Muscle of arm (tissue), 12 donors: ENCODE results near the gene P2RY8. TPM values are rescaled to one million over a fixed set of nuclear protein-coding genes. Genes with fewer than 3 reads are reported as not detected.
A peak's percentile ranks its signal among the peaks of the same experiment; 100 is the strongest.
"Not testable (repeated sequence)": the region's sequence is repeated elsewhere in the genome, so short reads cannot be mapped to it uniquely, and the experiment has no call there.

Source experiments
- DNase-seq: peaks from one replicate; pipeline ENCODE4 v3.0.0-alpha.2; 2013
- polyA plus RNA-seq, 12 donors: library from polyadenylated mRNA; unstranded; fragments of 120-200 nt; gene quantifications; one replicate each; pipeline ENCODE4 v1.2.1, GENCODE V29; 2013; ENCODE audit not compliant: insufficient read length in 12 of 12

The P2RY8 gene
- polyA plus RNA-seq, 12 donors = 0.31 to 2.5 (median 0.92) TPM; not detected in 2

DNA sequence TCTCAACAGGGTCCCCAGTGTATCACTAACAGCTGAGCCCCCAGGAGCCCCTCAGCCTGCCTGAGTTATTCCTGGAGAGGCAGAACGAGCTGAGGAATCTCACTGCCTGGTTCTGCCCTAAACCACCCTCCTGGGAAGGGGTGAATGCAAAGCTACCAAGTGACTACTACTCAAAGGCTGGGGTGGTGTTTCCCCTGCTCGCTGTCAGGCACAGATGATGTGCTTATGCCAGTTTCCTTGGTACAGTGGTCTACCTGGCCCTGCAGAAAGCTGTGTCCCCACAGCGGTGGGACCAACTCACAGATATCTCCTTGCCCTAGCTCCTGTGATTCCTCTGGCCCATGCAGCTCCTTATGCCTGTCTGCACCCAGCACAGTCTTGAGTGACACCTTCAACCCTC lies 48.8 kb downstream of the P2RY8 start:
- DNase-seq = no peak

DNA sequence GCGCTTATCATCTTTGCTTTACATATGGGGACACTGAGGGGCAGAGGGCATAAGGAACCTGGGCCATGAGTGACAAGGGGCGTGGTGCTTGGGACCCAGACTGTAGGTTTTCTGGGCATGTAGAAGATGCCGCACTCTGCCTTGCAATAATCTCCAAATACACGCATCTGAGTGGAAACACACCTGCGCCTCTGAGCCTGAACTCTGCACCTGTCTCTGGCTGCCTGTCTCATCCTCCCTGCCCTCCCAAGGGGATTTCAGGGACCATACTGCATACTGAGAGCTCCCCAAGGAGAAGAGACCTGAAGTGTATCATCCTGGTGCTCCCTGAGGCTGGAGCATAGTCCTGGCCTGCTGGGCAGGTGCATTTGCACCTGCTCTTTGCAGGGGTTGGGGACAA lies 49.6 kb downstream of the P2RY8 start:
- DNase-seq = no peak

DNA sequence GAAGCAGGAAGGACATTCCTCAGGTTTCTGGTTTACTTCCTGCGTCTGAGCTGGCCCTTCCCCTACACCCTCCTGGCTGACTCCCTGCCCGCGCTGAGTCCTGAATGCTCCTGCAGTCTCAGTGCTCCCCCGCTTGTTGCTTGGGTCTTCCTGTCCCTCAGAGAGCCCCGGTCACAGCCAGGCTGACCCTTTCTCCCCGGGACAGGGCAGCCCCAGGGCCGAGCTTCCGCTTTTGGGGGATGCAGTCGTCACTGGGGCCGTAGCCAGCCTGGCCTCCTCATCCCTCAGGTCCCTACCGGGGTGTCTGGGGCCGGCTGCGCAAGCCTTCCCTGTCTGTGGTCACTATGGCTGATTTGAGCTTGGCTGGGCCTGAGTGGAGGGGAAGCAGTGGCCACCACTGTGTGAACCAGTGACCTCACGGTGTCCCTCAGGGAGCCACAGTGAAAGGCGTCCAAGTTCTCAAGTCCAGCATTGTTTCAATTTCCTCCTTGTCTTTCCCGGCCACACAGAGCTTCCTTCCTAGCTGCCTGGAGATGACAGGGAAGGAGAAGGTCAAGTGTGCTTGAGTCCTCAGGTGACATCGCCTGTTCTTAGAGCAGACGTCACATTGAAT lies 50.1 kb downstream of the P2RY8 start:
- no peak for DNase-seq

DNA sequence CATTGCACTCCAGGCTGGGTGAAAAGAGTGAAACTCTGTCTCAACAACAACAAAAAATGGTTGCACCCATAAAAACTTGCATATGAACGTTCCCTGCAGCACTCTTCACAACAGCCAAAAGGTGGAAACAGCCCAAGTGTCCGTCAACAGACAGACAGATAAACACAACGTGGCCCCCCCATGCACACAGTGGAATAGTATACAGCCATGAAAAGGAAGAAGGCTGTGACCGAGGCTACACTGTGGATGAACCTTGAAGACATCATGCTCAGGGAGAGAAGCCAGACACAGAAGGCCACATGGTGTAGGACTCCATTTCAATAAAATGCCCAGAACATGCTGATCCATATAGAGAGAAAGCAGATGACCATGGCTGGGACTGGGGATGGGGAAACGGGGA lies 50.8 kb downstream of the P2RY8 start:
- no peak for DNase-seq

DNA sequence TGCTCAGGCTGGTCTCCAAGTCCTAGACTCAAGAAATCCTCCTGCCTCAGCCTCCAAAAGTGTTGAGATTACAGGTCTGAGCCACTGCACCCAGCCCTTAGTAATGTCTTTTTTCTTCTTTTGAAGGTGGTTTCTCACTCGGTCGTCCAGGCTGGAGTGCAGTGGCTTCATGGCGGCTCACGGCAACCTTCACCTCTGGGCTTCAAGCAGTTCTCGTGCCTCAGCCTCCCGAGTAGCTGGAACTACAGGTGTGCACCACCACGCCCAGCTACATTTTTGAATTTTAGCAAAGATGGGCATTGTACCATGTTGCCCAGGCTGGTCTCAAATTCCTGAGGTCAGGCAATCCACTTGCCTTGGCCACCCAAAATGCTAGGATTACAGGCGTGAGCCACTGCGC lies 52.0 kb downstream of the P2RY8 start:
- DNase-seq = no peak

DNA sequence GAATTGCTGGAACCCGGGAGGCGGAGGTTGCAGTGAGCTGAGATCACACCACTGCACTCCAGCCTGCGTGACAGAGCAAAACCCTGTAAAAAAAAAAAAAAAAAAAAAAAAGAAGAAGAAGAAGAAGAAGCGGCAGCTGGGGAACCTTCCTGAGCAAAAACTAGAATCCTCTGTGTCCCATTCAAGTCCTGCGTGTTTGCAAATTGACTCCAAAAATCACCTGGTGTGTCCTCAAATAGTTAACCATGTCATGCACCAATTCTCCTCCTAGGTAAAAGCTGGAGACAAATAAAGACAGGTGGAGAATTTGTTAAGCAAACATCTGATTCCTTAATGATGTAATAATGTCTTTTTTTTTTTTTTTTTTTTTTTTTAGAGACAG lies 52.4 kb downstream of the P2RY8 start:
- DNase-seq = no peak

DNA sequence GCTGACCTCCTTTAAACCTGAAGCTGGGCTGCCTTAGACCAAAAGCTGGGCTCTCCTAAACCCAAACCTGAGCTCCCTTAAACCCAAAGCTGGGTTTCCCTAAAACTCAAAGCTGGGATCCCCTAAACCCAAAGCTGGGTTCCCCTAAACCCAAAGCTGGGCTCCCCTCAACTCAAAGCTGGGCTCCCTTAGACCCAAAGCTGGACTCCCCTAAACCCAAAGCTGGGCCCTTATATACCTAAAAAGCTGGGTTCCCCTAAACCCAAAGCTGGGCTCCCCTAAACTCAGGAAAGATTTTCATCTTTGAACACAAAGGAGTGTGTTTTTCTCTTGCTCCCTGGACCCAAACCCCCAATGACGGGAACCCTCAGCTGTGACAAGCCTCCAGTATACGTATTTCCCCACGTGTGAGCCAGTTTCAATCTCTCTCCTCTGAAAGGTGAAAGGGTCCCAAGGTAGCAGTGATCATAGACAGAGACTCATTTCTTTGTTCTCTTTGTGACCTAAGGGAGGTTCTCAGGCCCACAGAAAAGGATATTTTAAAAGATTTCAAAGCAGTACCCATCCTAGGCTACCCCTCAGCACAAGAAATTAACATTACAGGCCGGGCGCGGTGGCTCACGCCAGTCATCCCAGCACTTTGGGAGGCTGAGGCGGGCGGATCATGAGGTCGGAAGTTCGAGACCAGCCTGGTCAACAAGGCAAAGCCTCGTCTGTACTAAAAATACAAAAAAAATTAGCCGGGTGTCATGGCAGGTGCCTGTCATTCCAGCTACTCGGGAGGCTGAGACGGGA lies 52.9 kb downstream of the P2RY8 start:
- DNase-seq = no peak

DNA sequence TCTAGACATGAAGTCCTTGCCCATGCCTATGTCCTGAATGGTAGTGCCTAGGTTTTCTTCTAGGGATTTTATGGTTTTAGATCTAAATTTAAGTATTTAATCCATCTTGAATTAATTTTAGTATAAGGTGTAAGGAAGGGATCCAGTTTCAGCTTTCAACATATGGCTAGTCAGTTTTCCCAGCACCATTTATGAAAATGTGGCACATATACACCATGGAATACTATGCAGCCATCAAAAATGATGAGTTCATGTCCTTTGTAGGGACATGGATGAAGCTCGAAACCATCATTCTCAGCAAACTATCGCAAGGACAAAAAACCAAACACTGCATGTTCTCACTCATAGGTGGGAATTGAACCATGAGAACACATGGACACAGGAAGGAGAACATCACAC lies 54.5 kb downstream of the P2RY8 start:
- not testable (repeated sequence) for DNase-seq

DNA sequence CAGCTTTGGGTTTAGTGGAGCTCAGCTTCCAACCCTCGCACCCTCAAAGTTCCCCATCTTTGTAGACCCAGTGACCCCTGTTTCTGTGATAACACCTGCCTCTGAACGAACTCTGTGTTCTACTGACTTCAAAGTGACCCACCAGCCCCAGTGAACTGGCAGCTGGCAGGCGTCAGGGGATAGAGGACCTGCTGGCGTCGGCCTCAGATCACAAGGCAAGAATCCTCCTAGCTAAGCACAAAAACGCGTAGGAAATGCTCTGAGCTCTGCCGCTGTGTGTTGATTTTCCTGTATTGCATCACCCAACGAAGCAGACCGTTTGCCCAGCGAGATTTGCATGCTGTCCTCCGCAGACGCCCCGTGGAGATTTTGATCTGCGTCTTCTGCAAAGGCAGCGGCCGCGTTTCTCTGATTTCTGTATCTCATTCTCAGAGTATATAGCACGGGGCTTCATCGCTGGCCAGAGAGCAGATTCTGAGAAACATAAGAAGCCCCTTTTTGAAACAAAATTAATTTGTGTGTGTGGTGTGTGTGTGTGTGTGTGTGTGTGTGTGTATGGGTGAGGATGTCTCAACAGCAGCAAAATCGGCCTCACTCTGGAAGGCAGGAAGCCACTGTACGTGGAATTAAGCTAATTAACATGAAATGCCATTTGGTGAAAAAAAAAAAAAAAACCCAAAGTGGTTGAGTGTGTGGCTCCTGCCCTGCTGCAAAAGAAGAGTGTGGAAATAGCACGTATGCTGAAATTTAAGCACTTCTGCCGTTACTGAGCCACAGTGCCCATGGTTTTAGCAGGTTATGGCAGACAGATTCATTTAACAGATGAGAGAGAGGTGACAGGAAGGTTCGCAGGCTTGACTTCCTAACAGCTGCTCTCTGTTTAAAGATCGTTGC lies 55.1 kb downstream of the P2RY8 start:
- DNase-seq = peak; percentile 47

DNA sequence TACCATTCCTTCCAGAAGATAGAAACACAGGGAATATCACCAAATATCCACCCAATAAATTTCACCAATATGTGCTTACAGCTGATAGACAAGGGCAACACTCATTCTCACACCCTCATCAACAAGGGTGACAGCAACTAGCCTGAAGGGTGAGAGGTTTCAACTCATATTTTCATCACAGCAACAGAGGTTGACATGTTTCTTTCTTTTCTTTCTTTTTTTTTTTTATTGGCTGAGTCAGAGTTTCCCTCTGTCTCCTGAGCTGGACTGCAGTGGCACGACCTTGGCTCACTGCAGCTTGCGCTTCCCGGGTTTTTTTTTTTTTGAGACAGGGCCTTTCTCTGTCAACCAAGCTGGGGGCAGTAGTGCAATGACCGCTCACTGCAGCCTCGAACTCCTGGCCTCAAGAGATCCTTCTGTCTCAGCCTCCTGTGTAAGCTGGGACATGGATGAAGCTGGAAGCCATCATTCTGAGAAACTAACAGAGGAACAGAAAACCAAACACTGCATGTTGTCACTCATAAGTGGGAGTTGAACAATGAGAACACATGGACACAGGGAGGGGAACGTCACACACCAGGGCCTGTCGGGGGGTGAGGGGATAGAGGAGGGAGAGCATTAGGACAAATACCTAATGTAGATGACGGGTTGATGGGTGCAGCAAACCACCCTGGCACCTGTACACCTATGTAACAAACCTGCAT lies 56.8 kb downstream of the P2RY8 start:
- DNase-seq = no peak

DNA sequence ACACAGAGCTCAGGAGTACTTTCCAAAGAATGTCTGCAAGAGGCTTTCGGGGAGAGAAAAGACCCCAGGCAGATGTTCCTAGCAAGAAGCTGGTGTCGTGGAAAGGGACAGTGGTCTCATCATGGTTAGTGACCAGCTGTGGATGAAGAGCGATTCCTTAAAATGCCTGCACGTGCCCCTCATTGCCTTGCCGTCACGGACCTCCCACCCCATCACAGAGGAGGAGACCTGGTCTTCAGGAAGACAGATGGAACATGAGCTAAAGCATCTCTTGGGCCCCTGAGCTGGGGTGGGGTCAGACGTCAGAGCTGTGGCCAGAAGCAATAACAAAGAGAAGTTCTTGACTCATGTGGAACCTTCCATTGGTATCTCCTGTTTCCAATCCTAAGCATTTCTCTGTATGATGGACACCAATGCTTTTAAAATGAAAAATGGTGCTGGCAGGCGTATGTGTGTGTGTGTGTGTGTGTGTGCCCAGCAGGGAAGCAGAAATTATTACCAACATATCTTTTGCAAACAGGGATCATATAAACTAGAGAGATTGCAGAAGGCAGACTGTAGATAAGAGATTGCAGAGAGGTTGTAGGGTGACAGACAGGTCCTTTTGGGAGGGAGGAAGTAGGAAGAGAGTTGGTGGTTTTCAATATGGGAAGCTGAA lies 59.1 kb downstream of the P2RY8 start:
- no peak for DNase-seq

DNA sequence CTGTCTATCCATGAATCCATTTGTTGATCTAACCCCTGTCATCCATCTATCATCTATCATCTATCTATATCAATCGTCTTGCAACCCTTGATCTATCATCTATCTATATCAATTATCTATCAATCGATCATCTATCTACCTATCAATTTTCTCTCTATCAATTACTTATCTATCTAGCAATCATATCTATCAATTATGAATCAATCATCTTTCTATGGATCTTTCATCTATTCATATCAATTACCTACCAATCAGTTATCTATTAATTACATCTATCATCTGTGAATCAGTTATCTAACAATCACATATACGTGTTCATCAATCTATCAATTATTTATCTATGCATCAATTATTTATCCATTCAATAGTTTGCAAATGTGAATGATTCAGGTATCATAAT lies 59.8 kb downstream of the P2RY8 start:
- DNase-seq = no peak

DNA sequence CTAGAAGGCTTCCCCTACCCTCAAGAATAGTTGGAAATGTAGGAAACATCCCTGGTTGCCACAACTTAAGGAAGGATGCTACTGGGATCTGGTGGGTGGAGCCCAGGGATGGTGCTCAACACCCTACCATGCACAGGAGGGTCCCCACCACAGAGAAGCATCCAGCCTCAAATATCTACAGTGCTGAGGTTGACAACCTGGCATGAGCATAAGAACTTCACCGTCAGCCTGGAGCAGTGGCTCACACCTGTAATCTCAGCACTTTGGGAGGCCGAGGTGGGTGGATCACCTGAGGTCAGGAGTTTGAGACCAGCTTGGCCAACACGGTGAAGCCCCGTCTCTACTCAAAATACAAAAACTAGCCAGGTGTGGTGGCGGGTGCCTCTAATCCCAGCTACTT lies 60.3 kb downstream of the P2RY8 start:
- DNase-seq = no peak

DNA sequence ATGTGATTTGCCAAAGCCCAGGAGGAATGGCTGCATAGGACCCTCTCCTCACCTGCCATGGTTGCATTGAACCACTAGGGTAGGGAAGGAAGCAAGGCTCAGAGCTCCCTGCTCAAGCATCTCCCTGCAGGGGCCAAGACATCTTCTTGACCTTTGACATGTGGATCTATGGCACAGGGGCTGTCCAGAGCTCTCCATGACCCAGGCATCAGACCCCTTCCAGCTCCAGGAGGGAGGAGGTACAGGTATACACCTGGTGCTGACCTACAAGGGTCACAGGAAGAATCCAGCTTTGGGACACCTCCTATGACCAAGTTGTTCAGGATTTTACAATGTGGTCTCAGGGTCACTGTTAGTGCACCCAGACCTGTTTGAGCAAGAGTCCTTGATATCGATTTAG lies 61.1 kb downstream of the P2RY8 start:
- DNase-seq = no peak

DNA sequence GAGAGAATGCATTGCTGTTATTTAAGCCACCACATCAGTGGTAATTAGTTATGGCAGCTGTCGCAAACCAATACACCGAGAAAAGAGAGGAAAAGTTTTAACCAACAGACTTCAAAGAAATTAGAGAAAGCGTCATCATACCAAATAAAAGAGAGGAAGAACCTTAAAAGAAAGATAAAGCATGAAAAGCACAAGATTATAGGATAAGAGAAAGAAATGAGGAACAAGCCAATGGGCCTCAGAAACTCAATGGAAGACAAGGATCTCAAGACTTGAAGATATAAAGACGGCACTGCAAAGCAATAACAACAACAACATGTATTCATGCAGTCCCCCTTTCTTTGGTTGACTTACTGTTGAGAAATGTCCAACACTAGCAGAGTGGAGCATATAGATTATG lies 61.5 kb downstream of the P2RY8 start:
- no peak for DNase-seq

DNA sequence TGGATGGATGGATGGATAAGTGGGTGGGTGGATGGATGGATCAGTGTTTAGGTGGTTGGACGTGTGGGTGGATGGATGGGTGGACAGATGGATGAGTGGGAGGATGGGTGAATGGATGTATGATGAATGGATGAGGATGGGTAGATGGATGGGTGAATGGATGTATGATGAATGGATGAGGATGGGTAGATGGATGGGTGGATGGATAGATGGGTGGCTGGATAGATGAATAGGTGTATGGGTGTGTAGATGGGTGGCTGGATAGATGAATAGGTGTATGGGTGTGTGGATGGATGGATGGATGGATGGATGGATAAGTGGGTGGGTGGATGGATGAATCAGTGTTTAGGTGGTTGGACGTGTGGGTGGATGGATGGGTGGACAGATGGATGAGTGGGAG lies 62.4 kb downstream of the P2RY8 start:
- DNase-seq = not testable (repeated sequence)

DNA sequence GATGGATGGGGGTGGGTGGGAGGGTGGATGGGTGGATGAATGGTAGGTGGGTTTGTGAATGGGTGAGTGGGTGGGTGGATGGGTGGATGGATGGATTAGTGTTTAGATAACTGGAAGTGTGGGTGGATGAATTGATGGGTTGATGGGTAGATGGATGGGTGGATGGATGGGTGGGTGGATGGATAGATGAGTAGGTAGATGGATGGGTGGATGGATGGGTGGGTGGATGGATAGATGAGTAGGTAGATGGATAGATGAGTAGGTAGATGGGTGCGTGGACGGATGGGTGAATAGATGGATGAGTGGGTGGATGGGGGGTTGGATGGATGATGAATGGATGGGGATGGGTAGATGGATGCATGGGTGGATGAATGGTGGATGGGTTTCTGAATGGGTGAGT lies 64.0 kb downstream of the P2RY8 start:
- DNase-seq = no peak

DNA sequence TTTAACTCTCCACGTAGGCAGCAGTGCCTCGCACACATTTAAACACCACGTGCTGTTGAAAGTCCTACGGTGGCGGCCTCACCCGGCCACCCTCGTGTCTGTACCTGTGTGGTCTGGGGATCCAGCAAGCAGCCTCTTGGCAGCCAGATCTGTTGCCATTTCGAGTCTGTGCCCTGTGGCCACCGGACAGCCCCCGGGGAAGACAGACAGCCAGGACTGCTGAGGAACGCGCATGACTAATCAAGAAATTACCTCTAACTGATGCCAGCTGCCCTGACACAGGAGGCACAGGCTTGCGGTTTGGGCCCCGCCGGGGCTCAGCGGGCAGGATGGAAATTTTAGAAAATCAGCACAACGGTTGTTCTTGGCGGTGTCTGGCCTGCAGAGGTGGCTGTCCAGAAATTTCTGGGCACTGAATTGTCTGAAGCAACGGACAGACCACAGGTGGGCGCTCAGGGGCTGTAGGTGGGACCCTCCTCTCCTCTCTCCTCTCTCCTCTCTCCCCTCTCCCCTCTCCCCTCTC lies 68.7 kb downstream of the P2RY8 start:
- no peak for DNase-seq

DNA sequence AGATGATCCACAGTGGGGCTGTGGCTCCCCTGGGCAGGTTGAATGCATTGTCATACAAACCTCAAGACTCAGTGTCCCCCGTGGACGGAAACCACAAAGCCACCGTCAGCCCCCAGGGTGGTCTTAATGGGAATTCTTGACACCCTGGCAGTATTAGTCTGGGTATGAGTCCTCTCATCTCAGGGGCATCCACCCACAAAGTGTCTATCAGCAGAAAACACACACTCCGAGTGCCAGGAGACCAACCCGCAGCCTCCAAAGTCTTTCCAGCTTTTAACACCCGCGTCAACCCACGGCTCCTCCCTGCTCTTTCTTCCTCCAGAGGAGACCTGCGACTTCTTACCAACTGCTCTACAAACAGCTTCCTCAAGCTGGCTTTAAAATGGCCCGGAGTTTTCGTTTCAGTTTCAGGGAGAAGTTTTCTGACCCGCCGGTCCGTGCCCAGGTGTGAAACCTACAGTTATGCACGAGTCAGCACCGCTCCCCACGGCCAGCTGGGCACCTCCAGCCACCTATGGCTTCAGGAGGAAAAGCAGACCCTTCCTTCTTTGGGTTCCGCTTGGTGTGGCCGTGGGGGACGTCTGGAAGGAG lies 69.9 kb downstream of the P2RY8 start:
- DNase-seq = no peak

DNA sequence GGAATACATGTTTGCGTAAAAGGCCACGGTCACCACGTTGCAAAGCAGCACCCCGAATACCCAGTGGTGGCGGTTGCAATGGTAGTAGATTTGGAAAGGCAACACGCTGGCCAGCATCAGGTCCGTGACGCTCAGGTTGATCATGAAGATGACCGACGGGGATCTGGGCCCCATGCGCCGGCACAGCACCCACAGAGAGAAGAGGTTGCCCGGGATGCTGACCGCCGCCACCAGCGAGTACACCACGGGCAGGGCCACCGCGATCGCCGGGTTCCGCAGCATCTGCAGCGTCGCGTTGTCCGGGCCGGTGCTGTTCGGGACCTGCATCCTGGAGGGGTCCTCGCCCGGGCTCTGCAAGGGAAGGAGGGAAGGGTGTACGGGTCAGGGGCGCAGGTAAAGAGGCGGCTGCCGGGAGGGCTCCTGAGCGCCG lies 70.7 kb downstream of the P2RY8 start:
- DNase-seq = no peak
